ENCODE measurements around the gene DIS3L2.
"Not testable (repeated sequence)": the region's sequence is repeated elsewhere in the genome, so short reads cannot be mapped to it uniquely, and the experiment has no call there.

DIS3L2 gene

GRCh38 chr2:232368311-232368731, 406.8 kb downstream of the DIS3L2 start:
- DNase-seq (ENCODE audit: low read depth in 3 of 3), result no peak

DNA sequence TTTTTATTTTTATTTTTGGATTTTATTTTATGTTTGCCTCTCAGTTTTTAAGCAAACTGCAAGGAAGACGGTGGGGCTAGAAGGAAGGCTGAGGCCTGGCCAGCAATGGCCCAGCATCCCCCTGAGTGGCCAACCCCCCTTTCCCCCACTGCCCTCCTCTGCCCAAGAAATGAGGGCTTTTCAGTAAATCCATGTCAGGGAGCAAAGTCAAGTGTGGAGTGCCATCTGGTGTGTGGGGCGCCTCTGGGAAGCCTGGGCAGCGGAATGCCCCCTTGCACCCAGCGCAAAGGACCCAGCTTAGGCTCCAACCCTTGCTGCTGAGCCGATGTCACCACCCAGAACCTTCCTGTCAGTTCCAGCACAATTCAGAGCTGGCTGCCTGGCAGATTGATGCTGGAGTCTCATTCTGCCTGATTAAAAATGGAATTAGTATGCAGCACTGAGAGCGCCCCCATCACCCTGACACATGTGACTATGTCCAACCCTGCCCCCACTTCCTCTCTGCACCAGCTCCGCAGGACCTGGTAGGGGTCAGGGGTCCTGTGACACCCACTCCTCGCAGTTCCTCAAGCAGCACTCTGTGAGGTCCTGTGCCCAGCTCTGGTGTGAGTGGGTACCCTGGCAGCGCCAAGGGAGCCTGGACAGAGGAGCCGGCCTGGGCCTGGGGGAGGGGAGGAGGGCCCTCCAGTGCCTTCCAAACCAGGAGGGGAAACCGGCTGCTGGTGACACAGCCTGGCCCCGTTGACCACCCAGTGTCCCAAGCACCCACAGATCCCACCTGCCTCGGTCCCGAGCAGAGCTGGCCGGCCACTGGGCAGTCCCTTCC, 407.8 kb downstream of the DIS3L2 start:
- no peak for DNase-seq (ENCODE audit: low read depth in 3 of 3)

DNA sequence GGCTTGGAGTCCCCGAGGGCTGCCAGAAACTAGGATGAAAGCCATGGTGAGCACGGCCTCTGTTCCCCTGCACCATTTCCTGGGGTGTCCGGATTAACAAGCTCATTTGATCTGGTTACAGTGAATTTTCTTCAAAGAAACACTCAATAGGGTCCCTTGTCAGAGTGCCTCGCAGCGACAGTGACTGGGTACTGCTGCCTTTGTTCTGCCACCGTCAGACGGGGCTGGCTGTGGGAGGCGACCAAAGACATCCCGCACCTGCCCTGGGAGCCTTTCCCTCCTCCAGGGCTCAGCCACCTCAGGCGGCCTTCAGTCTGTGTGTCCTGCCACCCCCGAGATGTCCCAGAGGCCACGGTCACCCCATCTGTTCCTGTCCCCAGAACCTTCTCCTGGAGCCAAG, 408.5 kb downstream of the DIS3L2 start:
- not testable (repeated sequence) for DNase-seq (ENCODE audit: low read depth in 3 of 3)

- no peak for DNase-seq (ENCODE audit: low read depth in 3 of 3)
Measured at GRCh38 chr2:232372231-232373208, 411.0 kb downstream of the DIS3L2 start.

- DNase-seq (ENCODE audit: low read depth in 3 of 3), result no peak
Measured at GRCh38 chr2:232374356-232374755, 412.8 kb downstream of the DIS3L2 start.

GRCh38 chr2:232375164-232375563, 413.7 kb downstream of the DIS3L2 start:
- DNase-seq (ENCODE audit: low read depth in 3 of 3), result no peak

DNA sequence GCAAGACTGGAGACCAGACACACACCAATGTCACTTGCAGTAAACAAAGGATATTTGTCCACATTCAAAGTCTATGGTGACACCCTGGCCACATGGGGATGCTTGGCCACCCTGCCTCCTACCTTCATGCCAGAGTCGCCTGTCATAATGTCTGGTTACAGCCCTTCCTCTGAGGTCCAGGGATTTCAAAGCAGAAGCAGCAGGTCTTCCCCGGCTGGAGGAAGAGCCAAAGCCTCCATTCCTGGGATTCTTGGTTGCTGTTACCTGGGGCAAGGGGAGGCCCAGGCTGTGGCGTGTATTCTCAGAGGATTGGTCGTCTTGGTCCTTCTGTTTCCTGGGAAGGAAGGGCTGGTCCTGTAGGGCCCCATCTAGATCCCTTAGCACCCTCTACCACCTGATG, 414.7 kb downstream of the DIS3L2 start:
- no peak for DNase-seq (ENCODE audit: low read depth in 3 of 3)

- DNase-seq (ENCODE audit: low read depth in 3 of 3), result no peak
Measured at GRCh38 chr2:232376713-232377112, 415.2 kb downstream of the DIS3L2 start.

DNA sequence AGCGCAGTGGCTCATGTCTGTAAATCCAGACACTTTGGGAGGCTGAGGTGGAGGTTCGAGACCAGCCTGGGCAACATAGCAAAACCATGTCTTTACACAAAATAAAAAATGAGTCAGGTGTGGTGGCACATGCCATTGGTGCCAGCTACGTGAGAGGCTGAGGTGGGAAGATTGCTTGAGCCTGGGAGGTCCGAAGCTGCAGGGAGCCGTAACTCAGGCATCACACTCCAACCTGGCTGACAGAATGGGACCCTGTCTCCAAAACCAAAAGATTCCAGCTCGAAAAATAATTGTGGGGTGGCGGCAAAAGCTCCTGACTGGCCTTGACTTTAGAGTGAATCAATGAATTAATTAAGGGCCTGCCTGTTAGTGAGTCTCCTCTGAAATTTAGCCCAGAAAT, 415.8 kb downstream of the DIS3L2 start:
- no peak for DNase-seq (ENCODE audit: low read depth in 3 of 3)

DNA sequence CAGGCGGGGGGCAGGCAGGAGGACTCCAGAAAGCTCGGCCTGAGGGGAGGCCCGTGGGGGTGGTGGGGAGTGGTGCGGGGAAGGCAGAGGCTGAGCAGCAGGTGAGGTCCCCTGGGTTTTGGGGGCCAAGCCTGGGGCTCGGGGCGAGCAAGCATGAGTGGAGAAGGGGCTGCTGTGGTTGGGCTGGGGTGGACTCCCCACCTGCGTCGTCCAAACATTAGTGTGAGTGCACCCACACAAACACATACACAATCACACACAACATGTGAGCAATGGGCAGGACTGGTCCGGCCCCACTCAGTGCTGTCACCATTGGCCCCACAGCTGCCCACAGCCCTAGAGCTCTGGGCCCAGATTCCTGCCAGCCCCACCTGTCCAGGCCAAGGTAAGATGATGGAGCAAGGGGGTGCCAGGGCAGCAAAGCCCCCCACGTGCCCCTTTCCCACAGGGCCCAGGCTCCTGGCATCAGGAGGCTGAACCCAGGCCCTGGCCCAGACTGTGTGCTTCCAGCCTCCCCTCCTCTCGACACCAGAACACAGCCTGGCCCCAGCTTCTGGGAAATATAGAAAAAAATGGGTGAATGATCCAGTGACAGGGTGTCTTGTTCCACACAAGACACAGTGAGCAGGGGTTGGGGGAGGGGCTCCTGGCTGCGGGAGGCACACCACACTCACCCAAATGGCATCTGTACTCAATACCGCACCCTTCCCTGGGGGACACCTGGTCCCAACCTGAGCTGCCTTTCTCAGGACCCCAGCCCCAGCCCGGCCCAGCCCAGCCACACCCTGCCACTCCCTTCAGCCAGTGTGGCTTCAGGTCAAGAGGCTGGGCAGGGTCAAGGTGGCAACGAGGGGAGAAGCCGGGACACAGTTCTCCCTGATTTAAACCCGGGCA, 416.6 kb downstream of the DIS3L2 start:
- no peak for DNase-seq (ENCODE audit: low read depth in 3 of 3)

DNA sequence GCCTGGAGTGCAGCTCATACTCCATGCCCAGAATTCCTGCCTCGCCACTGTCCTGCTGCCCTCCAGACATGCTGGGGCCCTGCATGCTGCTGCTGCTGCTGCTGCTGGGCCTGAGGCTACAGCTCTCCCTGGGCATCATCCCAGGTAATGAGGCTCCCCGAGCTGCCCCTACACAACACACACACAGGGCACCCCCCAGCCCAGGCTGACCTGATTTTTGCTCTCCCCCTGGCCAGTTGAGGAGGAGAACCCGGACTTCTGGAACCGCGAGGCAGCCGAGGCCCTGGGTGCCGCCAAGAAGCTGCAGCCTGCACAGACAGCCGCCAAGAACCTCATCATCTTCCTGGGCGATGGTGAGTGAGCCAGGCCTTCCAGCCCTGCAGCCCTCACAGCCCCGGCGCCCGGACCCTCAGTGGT, 417.2 kb downstream of the DIS3L2 start, which contains the start of gene ALPP:
Gene ALPP (plus strand): TSS at position 17 of the 417 bp plus-strand sequence. CDS start 52 bp downstream, at position 69.
- not testable (repeated sequence) for DNase-seq (ENCODE audit: low read depth in 3 of 3)

GRCh38 chr2:232379610-232380590, 418.4 kb downstream of the DIS3L2 start:
- DNase-seq (ENCODE audit: low read depth in 3 of 3), result not testable (repeated sequence)

DNA sequence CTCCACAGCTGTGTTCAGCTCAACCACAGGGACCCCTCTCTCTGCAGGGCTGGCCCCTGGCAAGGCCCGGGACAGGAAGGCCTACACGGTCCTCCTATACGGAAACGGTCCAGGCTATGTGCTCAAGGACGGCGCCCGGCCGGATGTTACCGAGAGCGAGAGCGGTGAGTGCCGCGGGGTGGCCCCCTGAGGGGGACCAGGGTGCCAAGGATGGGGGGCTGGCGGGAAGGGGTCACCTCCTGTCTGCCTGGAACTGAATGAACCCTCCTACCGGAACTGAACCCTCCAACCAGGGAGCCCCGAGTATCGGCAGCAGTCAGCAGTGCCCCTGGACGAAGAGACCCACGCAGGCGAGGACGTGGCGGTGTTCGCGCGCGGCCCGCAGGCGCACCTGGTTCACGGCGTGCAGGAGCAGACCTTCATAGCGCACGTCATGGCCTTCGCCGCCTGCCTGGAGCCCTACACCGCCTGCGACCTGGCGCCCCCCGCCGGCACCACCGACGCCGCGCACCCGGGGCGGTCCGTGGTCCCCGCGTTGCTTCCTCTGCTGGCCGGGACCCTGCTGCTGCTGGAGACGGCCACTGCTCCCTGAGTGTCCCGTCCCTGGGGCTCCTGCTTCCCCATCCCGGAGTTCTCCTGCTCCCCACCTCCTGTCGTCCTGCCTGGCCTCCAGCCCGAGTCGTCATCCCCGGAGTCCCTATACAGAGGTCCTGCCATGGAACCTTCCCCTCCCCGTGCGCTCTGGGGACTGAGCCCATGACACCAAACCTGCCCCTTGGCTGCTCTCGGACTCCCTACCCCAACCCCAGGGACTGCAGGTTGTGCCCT, 419.9 kb downstream of the DIS3L2 start:
- not testable (repeated sequence) for DNase-seq (ENCODE audit: low read depth in 3 of 3)

- DNase-seq (ENCODE audit: low read depth in 3 of 3), result no peak
Measured at GRCh38 chr2:232382331-232383225, 421.1 kb downstream of the DIS3L2 start.

DNA sequence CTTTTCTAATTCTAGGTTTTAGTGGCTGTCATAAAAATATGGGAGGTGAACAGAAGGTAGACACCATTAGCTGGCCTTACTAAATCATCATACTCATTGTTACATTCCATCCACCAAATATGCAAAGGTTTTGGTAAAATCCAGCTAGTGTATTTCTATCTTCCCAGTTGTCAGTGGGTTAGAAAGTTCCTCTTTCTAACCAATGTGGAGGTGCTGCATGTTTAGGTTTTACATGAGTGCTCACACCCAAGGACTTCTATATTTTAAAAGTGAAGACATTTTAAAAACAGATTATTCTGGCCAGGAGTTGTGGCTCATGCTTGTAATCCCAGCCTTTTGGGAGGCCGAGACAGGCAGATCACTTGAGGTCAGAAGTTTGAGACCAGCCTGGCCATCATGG, 423.0 kb downstream of the DIS3L2 start:
- no peak for DNase-seq (ENCODE audit: low read depth in 3 of 3)

GRCh38 chr2:232385058-232385457, 423.5 kb downstream of the DIS3L2 start:
- DNase-seq (ENCODE audit: low read depth in 3 of 3), result not testable (repeated sequence)

GRCh38 chr2:232385660-232386489, 424.4 kb downstream of the DIS3L2 start:
- no peak for DNase-seq (ENCODE audit: low read depth in 3 of 3)

DNA sequence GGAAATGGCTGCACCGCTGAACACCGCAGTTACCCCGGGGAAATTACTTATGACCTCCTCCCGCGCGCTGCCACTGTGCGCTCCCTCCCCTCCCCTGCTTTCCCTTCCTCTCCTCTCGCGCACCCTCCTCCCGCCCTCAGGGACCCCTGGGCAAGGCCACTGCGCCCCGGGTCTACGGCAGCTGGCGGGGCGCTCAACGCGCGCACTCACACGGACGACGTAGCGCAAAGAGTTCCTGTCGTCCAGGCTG, 424.9 kb downstream of the DIS3L2 start:
- DNase-seq (ENCODE audit: low read depth in 3 of 3), result no peak
